ENCODE results near the gene COL4A2.

COL4A2 gene

DNA sequence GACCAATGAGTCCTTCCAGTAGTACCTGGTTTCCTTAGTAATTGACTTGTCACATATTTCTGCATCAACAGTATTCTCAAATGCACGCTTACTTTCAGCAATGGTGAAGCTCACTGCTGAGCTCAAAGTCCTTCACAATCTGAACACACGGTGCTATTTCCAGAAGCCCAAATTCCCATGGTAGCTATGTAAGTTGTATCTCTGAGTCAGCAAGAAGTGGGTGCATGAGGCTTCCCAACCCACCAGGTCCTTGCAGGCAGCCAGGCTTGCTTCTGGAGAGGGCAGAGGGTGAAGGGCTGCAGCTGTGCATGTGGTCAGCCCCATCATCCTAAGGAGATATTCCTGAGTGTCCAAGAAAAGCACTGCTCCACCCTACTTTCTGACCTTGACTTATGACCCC lies 25.7 kb downstream of the COL4A2 start:
- H3K4me1 ChIP-seq = no peaks in the 10 kb centered on the region
- in situ Hi-C loops (cut with MboI; ENCODE audit: low sequenced_read_pairs) = no loop called here
- no peaks in the 10 kb centered on the region for H3K9me3 ChIP-seq
- DNase-seq (ENCODE audit: low spot score in 2 of 2) = no peak
- no peaks in the 10 kb centered on the region for H3K36me3 ChIP-seq (replicated peaks)
- H3K27me3 ChIP-seq (ENCODE audit: low read depth) = no peaks in the 10 kb centered on the region
- no peak overlapping the region for H3K4me3 ChIP-seq

GRCh38 chr13:110333837-110334236 lies 26.8 kb downstream of the COL4A2 start:
- no peak for DNase-seq (ENCODE audit: low spot score in 2 of 2)
- H3K4me3 ChIP-seq = no peak overlapping the region
- H3K27me3 ChIP-seq (ENCODE audit: low read depth) = no peaks in the 10 kb centered on the region
- no peaks in the 10 kb centered on the region for H3K9me3 ChIP-seq
- no peaks in the 10 kb centered on the region for H3K4me1 ChIP-seq
- H3K36me3 ChIP-seq (replicated peaks) = no peaks in the 10 kb centered on the region
- in situ Hi-C loops (cut with MboI; ENCODE audit: low sequenced_read_pairs) = no loop called here

DNA sequence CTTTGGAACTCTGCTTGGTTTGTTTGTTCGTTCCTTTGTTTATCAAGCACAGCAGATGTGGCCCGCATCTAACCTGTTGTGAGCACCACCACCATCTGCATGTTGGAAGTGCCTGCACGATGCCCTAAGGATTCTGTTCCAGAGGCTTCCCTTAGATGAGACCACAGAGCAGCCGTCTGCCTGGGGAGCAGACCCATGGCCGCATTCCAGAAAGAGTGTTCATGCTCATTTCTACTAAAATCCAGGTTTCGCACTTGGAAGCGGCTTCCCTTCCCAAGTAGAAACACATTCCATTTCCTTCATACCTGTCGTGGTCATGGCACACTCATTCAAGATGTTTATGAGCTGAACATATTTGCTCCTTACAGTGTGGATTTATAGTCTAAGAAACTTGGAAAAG lies 27.2 kb downstream of the COL4A2 start:
- H3K4me1 ChIP-seq = no peaks in the 10 kb centered on the region
- H3K4me3 ChIP-seq = no peak overlapping the region
- no peaks in the 10 kb centered on the region for H3K36me3 ChIP-seq (replicated peaks)
- H3K27me3 ChIP-seq (ENCODE audit: low read depth) = no peaks in the 10 kb centered on the region
- in situ Hi-C loops (cut with MboI; ENCODE audit: low sequenced_read_pairs) = no loop called here
- H3K9me3 ChIP-seq = no peaks in the 10 kb centered on the region
- no peak for DNase-seq (ENCODE audit: low spot score in 2 of 2)

DNA sequence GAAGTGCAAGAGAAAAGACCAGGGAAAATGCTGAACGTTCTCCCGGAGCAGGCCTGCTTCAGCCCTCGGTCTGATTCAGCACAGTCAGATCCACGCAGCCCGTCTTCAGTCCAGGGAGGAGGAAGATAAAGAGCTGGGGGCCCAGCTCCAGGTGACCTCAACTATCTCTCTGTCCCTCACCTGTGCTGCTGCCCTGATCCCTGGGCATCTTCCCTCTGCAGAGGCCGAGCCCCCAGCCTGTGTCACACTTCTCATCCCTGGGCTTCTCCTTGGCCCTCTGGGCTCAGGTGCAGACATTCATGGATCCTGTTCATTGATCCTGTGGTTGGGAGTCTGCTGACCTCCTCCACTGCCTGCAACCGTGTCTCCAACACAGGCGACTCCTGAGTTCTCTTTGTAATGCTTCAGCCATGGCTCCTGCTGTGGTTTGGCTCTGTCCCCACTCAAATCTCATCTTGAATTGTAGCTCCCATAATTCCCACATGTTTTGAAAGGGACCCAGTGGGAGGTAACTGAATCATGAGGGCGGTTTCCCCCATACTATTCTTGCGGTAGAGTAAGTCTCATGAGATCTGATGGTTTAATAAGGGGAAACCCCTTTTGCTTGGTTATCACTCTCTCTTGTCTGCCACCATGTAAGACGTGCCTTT lies 27.9 kb downstream of the COL4A2 start:
- Histone ChIP-seq H3K9me3 (no peaks in the 10 kb centered on the region), H3K27me3 (ENCODE audit: low read depth) (no peaks in the 10 kb centered on the region), H3K4me3 (no peak overlapping the region), H3K36me3 (replicated peaks) (no peaks in the 10 kb centered on the region), H3K4me1 (no peaks in the 10 kb centered on the region)
- in situ Hi-C loops (cut with MboI; ENCODE audit: low sequenced_read_pairs) = no loop called here
- DNase-seq (ENCODE audit: low spot score in 2 of 2) = no peak

- in situ Hi-C loops (cut with MboI; ENCODE audit: low sequenced_read_pairs) = no loop called here
- Histone ChIP-seq H3K4me1 (no peaks in the 10 kb centered on the region), H3K4me3 (no peak overlapping the region), H3K9me3 (no peaks in the 10 kb centered on the region), H3K27me3 (ENCODE audit: low read depth) (peaks cover 3% of the 10 kb centered on the region; the same call in 1 of the 2 replicates), H3K36me3 (replicated peaks) (no peaks in the 10 kb centered on the region)
- no peak for DNase-seq (ENCODE audit: low spot score in 2 of 2)
Measured at GRCh38 chr13:110336108-110336507, 29.0 kb downstream of the COL4A2 start.

DNA sequence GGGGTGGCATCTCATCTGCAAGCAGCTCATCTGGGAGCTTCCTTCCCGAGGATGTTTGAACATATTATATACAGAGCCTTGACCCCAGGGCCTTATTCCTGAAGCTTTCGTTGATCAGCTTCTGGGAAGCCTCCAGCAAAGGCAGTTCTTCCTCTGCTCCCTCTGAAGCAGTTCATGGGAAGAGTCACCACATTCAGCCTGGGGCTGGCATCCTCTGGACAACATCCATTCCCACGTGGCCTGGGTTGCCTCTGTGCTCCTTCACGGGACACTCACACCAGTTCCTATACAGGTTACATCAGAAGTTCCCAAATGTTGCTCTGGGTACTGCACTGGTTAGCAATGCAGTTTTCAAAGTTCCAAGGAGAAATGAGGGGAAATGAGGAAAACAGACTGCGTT lies 29.6 kb downstream of the COL4A2 start:
- Histone ChIP-seq H3K27me3 (ENCODE audit: low read depth) (peaks cover 3% of the 10 kb centered on the region; the same call in 1 of the 2 replicates), H3K36me3 (replicated peaks) (no peaks in the 10 kb centered on the region), H3K4me1 (no peaks in the 10 kb centered on the region), H3K4me3 (no peak overlapping the region), H3K9me3 (no peaks in the 10 kb centered on the region)
- DNase-seq (ENCODE audit: low spot score in 2 of 2) = no peak
- in situ Hi-C loops (cut with MboI; ENCODE audit: low sequenced_read_pairs) = no loop called here

DNA sequence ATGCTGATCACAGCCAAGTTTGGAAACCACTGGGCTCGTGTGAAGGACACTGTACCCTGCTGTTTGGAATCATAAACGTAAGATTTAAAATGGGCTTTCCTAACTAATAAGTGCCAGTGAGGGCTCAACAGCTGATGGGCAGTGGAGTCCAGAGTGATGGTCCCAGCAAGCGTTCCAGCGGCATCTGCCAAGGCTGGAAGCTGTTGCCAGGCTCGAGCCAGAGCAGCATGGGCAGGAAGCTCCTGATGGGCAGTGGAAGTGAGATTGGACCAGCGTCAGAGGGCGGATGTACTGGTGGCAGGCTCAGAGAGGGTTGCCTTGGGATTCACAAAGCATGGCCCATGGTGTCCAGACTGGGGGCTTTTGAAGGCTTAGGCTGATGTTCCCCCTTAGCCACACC lies 30.2 kb downstream of the COL4A2 start:
- Histone ChIP-seq H3K27me3 (ENCODE audit: low read depth) (peaks cover 3% of the 10 kb centered on the region; the same call in 1 of the 2 replicates), H3K9me3 (no peaks in the 10 kb centered on the region), H3K4me3 (no peak overlapping the region), H3K4me1 (no peaks in the 10 kb centered on the region), H3K36me3 (replicated peaks) (no peaks in the 10 kb centered on the region)
- DNase-seq (ENCODE audit: low spot score in 2 of 2) = no peak
- in situ Hi-C loops (cut with MboI; ENCODE audit: low sequenced_read_pairs) = no loop called here

- no peak for DNase-seq (ENCODE audit: low spot score in 2 of 2)
- no peaks in the 10 kb centered on the region for H3K4me1 ChIP-seq
- no peak overlapping the region for H3K4me3 ChIP-seq
- in situ Hi-C loops (cut with MboI; ENCODE audit: low sequenced_read_pairs) = no loop called here
- no peaks in the 10 kb centered on the region for H3K9me3 ChIP-seq
- H3K27me3 ChIP-seq (ENCODE audit: low read depth) = peaks cover 3% of the 10 kb centered on the region; the same call in 1 of the 2 replicates
- no peaks in the 10 kb centered on the region for H3K36me3 ChIP-seq (replicated peaks)
Measured at GRCh38 chr13:110338441-110339101, 31.5 kb downstream of the COL4A2 start.

- in situ Hi-C loops (cut with MboI; ENCODE audit: low sequenced_read_pairs) = no loop called here
Measured at GRCh38 chr13:110339263-110339662, 32.2 kb downstream of the COL4A2 start.

GRCh38 chr13:110339975-110340550 lies 33.0 kb downstream of the COL4A2 start:
- Histone ChIP-seq H3K27me3 (ENCODE audit: low read depth) (peaks cover 3% of the 10 kb centered on the region; the same call in 1 of the 2 replicates), H3K4me3 (no peak overlapping the region), H3K4me1 (no peaks in the 10 kb centered on the region), H3K36me3 (replicated peaks) (no peaks in the 10 kb centered on the region), H3K9me3 (no peaks in the 10 kb centered on the region)
- in situ Hi-C loops (cut with MboI; ENCODE audit: low sequenced_read_pairs) = no loop called here
- DNase-seq (ENCODE audit: low spot score in 2 of 2) = no peak

More at GRCh38 chr13:110339263-110339662, 32.2 kb downstream of the COL4A2 start:
- Histone ChIP-seq H3K27me3 (ENCODE audit: low read depth) (peaks cover 3% of the 10 kb centered on the region; the same call in 1 of the 2 replicates), H3K4me3 (no peak overlapping the region), H3K4me1 (no peaks in the 10 kb centered on the region), H3K36me3 (replicated peaks) (no peaks in the 10 kb centered on the region), H3K9me3 (no peaks in the 10 kb centered on the region)
- no peak for DNase-seq (ENCODE audit: low spot score in 2 of 2)

DNA sequence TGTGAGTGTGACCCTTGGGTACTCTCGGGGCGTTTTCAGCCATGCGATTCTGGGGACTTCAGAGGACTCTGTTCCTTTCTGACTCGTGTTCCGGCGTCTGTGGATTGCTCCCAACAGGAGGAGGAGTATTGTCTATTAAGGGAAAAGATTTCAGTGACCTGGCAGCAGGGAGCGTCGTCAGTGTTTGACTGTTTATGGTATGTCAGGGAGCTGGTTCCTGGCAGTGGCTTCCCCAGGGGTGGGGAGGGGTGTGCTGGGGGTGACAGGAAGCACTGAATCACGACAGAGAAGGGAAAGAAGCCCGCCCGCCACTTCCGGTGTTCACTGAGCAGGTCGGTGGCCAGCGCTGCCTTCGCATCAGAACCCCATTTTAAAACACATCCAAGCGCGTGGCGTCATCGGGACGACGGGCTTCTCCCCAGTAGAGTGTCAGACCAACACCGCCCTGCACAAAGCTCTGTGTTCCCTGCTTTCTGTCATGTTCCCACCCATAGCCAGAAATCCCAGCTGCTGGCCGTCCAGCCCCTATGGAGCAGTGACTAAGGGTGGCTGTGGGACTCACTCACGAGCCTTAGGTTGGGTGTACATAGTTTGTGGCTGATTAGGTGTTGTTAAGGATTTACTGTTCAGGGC lies 33.8 kb downstream of the COL4A2 start:
- no peak for DNase-seq (ENCODE audit: low spot score in 2 of 2)
- no peaks in the 10 kb centered on the region for H3K9me3 ChIP-seq
- H3K4me3 ChIP-seq = no peak overlapping the region
- no peaks in the 10 kb centered on the region for H3K36me3 ChIP-seq (replicated peaks)
- in situ Hi-C loops (cut with MboI; ENCODE audit: low sequenced_read_pairs) = no loop called here
- no peaks in the 10 kb centered on the region for H3K4me1 ChIP-seq
- H3K27me3 ChIP-seq (ENCODE audit: low read depth) = peaks cover 3% of the 10 kb centered on the region; the same call in 1 of the 2 replicates

GRCh38 chr13:110341445-110342244 lies 34.6 kb downstream of the COL4A2 start:
- no peak overlapping the region for H3K4me3 ChIP-seq
- in situ Hi-C loops (cut with MboI; ENCODE audit: low sequenced_read_pairs) = no loop called here
- DNase-seq (ENCODE audit: low spot score in 2 of 2) = no peak
- no peaks in the 10 kb centered on the region for H3K4me1 ChIP-seq
- H3K9me3 ChIP-seq = no peaks in the 10 kb centered on the region
- H3K36me3 ChIP-seq (replicated peaks) = no peaks in the 10 kb centered on the region
- H3K27me3 ChIP-seq (ENCODE audit: low read depth) = peaks cover 3% of the 10 kb centered on the region; the same call in 1 of the 2 replicates

DNA sequence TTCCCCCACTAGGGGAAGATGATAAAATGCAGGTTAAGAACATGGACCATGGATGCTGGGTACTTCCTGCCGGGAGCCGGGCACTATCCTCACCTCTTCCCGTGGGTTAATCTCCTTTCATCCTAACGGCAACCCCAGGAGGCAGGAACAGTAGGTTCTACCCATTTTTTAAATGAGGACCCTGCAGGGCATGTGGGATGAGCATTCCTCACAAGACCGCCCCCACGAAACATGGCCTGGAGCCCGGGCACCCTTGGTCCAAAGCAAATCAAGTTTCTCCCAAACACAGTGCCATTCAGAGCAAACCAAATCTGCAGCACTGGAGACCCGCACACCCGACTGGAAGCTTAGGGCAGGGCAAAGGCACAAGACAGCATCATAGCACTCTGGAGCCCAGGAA lies 35.4 kb downstream of the COL4A2 start:
- Histone ChIP-seq H3K9me3 (no peaks in the 10 kb centered on the region), H3K27me3 (ENCODE audit: low read depth) (peaks cover 3% of the 10 kb centered on the region; the same call in 1 of the 2 replicates), H3K4me3 (no peak overlapping the region), H3K4me1 (no peaks in the 10 kb centered on the region), H3K36me3 (replicated peaks) (no peaks in the 10 kb centered on the region)
- in situ Hi-C loops (cut with MboI; ENCODE audit: low sequenced_read_pairs) = no loop called here
- no peak for DNase-seq (ENCODE audit: low spot score in 2 of 2)
